ENCODE data around the gene EYA2. TPM values are rescaled to one million over a fixed set of nuclear protein-coding genes. Genes with fewer than 3 reads are reported as not detected.

The EYA2 gene
- total and polyA plus RNA-seq, 4 donors, result 1.2 to 10.9 (median 6.7) TPM

GRCh38 chr20:47183367-47183766 lies 288.7 kb downstream of the EYA2 start:
- 81 to 82% methylated on average over 9 of the region's 9 CpGs for WGBS, 2 donors
- DNase-seq (no peak), ATAC-seq (ENCODE audit: low FRiP score) (no peak)
- H3K36me3 ChIP-seq (ENCODE audit: control insufficient read depth in 1 of 2, insufficient read depth in 2 of 2, low read length in 1 of 2), result no peaks in the 10 kb centered on the region
- intact Hi-C loops (cut with DNase I), result no loop called here
- H3K4me1 ChIP-seq (ENCODE audit: control insufficient read depth in 1 of 2, insufficient read depth in 2 of 2, low read length in 2 of 2), result no peaks in the 10 kb centered on the region
- H3K27me3 ChIP-seq (ENCODE audit: control insufficient read depth in 1 of 2, insufficient read depth in 2 of 2, low read length in 1 of 2), result no peaks in the 10 kb centered on the region
- H3K27ac ChIP-seq (ENCODE audit: low read depth in 1 of 2, low read length in 2 of 2), result no peak overlapping the region
- no peaks in the 10 kb centered on the region for H3K9me3 ChIP-seq (ENCODE audit: control insufficient read depth, low read length)
- no peak overlapping the region for H3K4me3 ChIP-seq (ENCODE audit: low read length in 2 of 2)

- DNase-seq (peak in 1 of 2 donors; percentile 68), ATAC-seq (ENCODE audit: low FRiP score) (no peak)
- intact Hi-C loops (cut with DNase I), result no loop called here
- H3K27me3 ChIP-seq (ENCODE audit: control insufficient read depth in 1 of 2, insufficient read depth in 2 of 2, low read length in 1 of 2), result no peaks in the 10 kb centered on the region
- H3K4me3 ChIP-seq (ENCODE audit: low read length in 2 of 2), result no peak overlapping the region
- WGBS, 2 donors, result 85 to 90% methylated on average over 19 of the region's 19 CpGs
- H3K4me1 ChIP-seq (ENCODE audit: control insufficient read depth in 1 of 2, insufficient read depth in 2 of 2, low read length in 2 of 2), result peaks cover 0 to 3% of the 10 kb centered on the region in 2 donors
- H3K9me3 ChIP-seq (ENCODE audit: control insufficient read depth, low read length), result no peaks in the 10 kb centered on the region
- H3K27ac ChIP-seq (ENCODE audit: low read depth in 1 of 2, low read length in 2 of 2), result no peak overlapping the region
- no peaks in the 10 kb centered on the region for H3K36me3 ChIP-seq (ENCODE audit: control insufficient read depth in 1 of 2, insufficient read depth in 2 of 2, low read length in 1 of 2)
These were observed 293.0 kb downstream of the EYA2 start for GRCh38 chr20:47187450-47188195.

GRCh38 chr20:47188540-47188939 lies 293.9 kb downstream of the EYA2 start:
- WGBS, 2 donors, result 12 to 19% methylated on average over 5 of the region's 5 CpGs
- intact Hi-C loops (cut with DNase I), result no loop called here
- peaks cover 0 to 3% of the 10 kb centered on the region in 2 donors for H3K4me1 ChIP-seq (ENCODE audit: control insufficient read depth in 1 of 2, insufficient read depth in 2 of 2, low read length in 2 of 2)
- H3K4me3 ChIP-seq (ENCODE audit: low read length in 2 of 2), result no peak overlapping the region
- no peaks in the 10 kb centered on the region for H3K36me3 ChIP-seq (ENCODE audit: control insufficient read depth in 1 of 2, insufficient read depth in 2 of 2, low read length in 1 of 2)
- H3K27ac ChIP-seq (ENCODE audit: low read depth in 1 of 2, low read length in 2 of 2), result no peak overlapping the region
- DNase-seq (no peak), ATAC-seq (ENCODE audit: low FRiP score) (no peak)
- H3K9me3 ChIP-seq (ENCODE audit: control insufficient read depth, low read length), result no peaks in the 10 kb centered on the region
- H3K27me3 ChIP-seq (ENCODE audit: control insufficient read depth in 1 of 2, insufficient read depth in 2 of 2, low read length in 1 of 2), result no peaks in the 10 kb centered on the region

- Histone ChIP-seq H3K27me3 (ENCODE audit: control insufficient read depth in 1 of 2, insufficient read depth in 2 of 2, low read length in 1 of 2) (no peaks in the 10 kb centered on the region), H3K4me1 (ENCODE audit: control insufficient read depth in 1 of 2, insufficient read depth in 2 of 2, low read length in 2 of 2) (peaks cover 0 to 3% of the 10 kb centered on the region in 2 donors), H3K9me3 (ENCODE audit: control insufficient read depth, low read length) (no peaks in the 10 kb centered on the region), H3K36me3 (ENCODE audit: control insufficient read depth in 1 of 2, insufficient read depth in 2 of 2, low read length in 1 of 2) (no peaks in the 10 kb centered on the region), H3K27ac (ENCODE audit: low read depth in 1 of 2, low read length in 2 of 2) (no peak overlapping the region), H3K4me3 (ENCODE audit: low read length in 2 of 2) (peak overlapping the region in 1 of 2 donors; percentile 46)
- ATAC-seq (ENCODE audit: low FRiP score), result peak; percentile 47
- DNase-seq, result no peak
- 4 to 7% methylated on average over 11 of the region's 11 CpGs for WGBS, 2 donors
- intact Hi-C loops (cut with DNase I), result no loop called here
These were observed 294.4 kb downstream of the EYA2 start for GRCh38 chr20:47189060-47189459.

- 96 to 97% methylated on average over 1 of the region's 1 CpG for WGBS, 2 donors
- no peak for DNase-seq
- Histone ChIP-seq H3K36me3 (ENCODE audit: control insufficient read depth in 1 of 2, insufficient read depth in 2 of 2, low read length in 1 of 2) (no peaks in the 10 kb centered on the region), H3K4me3 (ENCODE audit: low read length in 2 of 2) (no peak overlapping the region), H3K9me3 (ENCODE audit: control insufficient read depth, low read length) (no peaks in the 10 kb centered on the region), H3K27ac (ENCODE audit: low read depth in 1 of 2, low read length in 2 of 2) (no peak overlapping the region), H3K27me3 (ENCODE audit: control insufficient read depth in 1 of 2, insufficient read depth in 2 of 2, low read length in 1 of 2) (no peaks in the 10 kb centered on the region), H3K4me1 (ENCODE audit: control insufficient read depth in 1 of 2, insufficient read depth in 2 of 2, low read length in 2 of 2) (peaks cover 0 to 3% of the 10 kb centered on the region in 2 donors)
- ATAC-seq (ENCODE audit: low FRiP score), result no peak
- intact Hi-C loops (cut with DNase I), result loop anchor here in 1 of 2 donors (5.0 kb wide), 1 partner anchor 431 kb away; no protein-coding TSS in a partner anchor
These were observed 296.5 kb downstream of the EYA2 start for GRCh38 chr20:47191074-47191673.

- 96 to 97% methylated on average over 3 of the region's 3 CpGs for WGBS, 2 donors
- DNase-seq (no peak), ATAC-seq (ENCODE audit: low FRiP score) (no peak)
- Histone ChIP-seq H3K4me1 (ENCODE audit: control insufficient read depth in 1 of 2, insufficient read depth in 2 of 2, low read length in 2 of 2) (peaks cover 0 to 3% of the 10 kb centered on the region in 2 donors), H3K9me3 (ENCODE audit: control insufficient read depth, low read length) (no peaks in the 10 kb centered on the region), H3K27me3 (ENCODE audit: control insufficient read depth in 1 of 2, insufficient read depth in 2 of 2, low read length in 1 of 2) (no peaks in the 10 kb centered on the region), H3K27ac (ENCODE audit: low read depth in 1 of 2, low read length in 2 of 2) (no peak overlapping the region), H3K4me3 (ENCODE audit: low read length in 2 of 2) (no peak overlapping the region), H3K36me3 (ENCODE audit: control insufficient read depth in 1 of 2, insufficient read depth in 2 of 2, low read length in 1 of 2) (no peaks in the 10 kb centered on the region)
- intact Hi-C loops (cut with DNase I), result loop anchor here in 1 of 2 donors (5.0 kb wide), 1 partner anchor 430 kb away; no protein-coding TSS in a partner anchor
These were observed 297.3 kb downstream of the EYA2 start for GRCh38 chr20:47191956-47192355.

- ATAC-seq (ENCODE audit: low FRiP score) (no peak), DNase-seq (no peak)
- Histone ChIP-seq H3K27me3 (ENCODE audit: control insufficient read depth in 1 of 2, insufficient read depth in 2 of 2, low read length in 1 of 2) (no peaks in the 10 kb centered on the region), H3K27ac (ENCODE audit: low read depth in 1 of 2, low read length in 2 of 2) (no peak overlapping the region), H3K36me3 (ENCODE audit: control insufficient read depth in 1 of 2, insufficient read depth in 2 of 2, low read length in 1 of 2) (no peaks in the 10 kb centered on the region), H3K9me3 (ENCODE audit: control insufficient read depth, low read length) (no peaks in the 10 kb centered on the region), H3K4me3 (ENCODE audit: low read length in 2 of 2) (no peak overlapping the region), H3K4me1 (ENCODE audit: control insufficient read depth in 1 of 2, insufficient read depth in 2 of 2, low read length in 2 of 2) (no peaks in the 10 kb centered on the region)
- intact Hi-C loops (cut with DNase I), result loop anchor here (5.0 kb wide), 2 partner anchors 187 to 427 kb away; no protein-coding TSS in a partner anchor
- 81 to 82% methylated on average over 9 of the region's 9 CpGs for WGBS, 2 donors
These were observed 300.9 kb downstream of the EYA2 start for GRCh38 chr20:47195573-47195972.

GRCh38 chr20:47196091-47197081 lies 301.7 kb downstream of the EYA2 start:
- intact Hi-C loops (cut with DNase I), result loop anchor here (1.0 to 5.0 kb wide), 3 partner anchors 186 to 426 kb away; no protein-coding TSS in a partner anchor
- Histone ChIP-seq H3K27me3 (ENCODE audit: control insufficient read depth in 1 of 2, insufficient read depth in 2 of 2, low read length in 1 of 2) (no peaks in the 10 kb centered on the region), H3K27ac (ENCODE audit: low read depth in 1 of 2, low read length in 2 of 2) (no peak overlapping the region), H3K36me3 (ENCODE audit: control insufficient read depth in 1 of 2, insufficient read depth in 2 of 2, low read length in 1 of 2) (no peaks in the 10 kb centered on the region), H3K4me3 (ENCODE audit: low read length in 2 of 2) (no peak overlapping the region), H3K4me1 (ENCODE audit: control insufficient read depth in 1 of 2, insufficient read depth in 2 of 2, low read length in 2 of 2) (no peaks in the 10 kb centered on the region), H3K9me3 (ENCODE audit: control insufficient read depth, low read length) (no peaks in the 10 kb centered on the region)
- ATAC-seq (ENCODE audit: low FRiP score) (peak; percentile 88), DNase-seq (peak; percentile 80 to 93)
- WGBS, 2 donors, result 36 to 37% methylated on average over 34 of the region's 34 CpGs

Measured in aorta (tissue), 5 donors.